Psoas muscle (tissue), 8 donors: ENCODE data around the gene CMPK1. TPM values are rescaled to one million over a fixed set of nuclear protein-coding genes. Genes with fewer than 3 reads are reported as not detected.

Source experiments
- ATAC-seq, 4 donors: fragments of 200-7000 bp; cut with Tn5 transposase; one replicate each; pipeline ENCODE4 v1.9.1; 2020; ENCODE audit warnings: moderate library complexity in 3 of 4, mild to moderate bottlenecking in 2 of 4
- DNase-seq, 2 donors: peaks; one replicate each; pipeline ENCODE4 v3.0.0-alpha.2; 2020
- H3K27ac ChIP-seq: fragments of 200-600 bp; one replicate; pipeline ENCODE4 v1.8.0; 2022
- H3K27me3 ChIP-seq, 3 donors: fragments of 200-600 bp in 1 of 3; one replicate each; pipeline versions ENCODE4 v1.6.1 to v1.8.0; 2013 to 2022; ENCODE audit warnings: low read length in 2 of 3, mild to moderate bottlenecking in 2 of 3, moderate library complexity in 1 of 3; ENCODE audit not compliant: insufficient read depth in 3 of 3
- H3K36me3 ChIP-seq, 2 donors: fragments of 200-600 bp in 1 of 2; one replicate each; pipeline versions ENCODE4 v1.6.1 to v1.8.0; 2013 to 2022; ENCODE audit warnings: low read depth in 1 of 2, mild to moderate bottlenecking in 1 of 2, moderate library complexity in 1 of 2; ENCODE audit not compliant: insufficient read depth in 1 of 2
- H3K4me1 ChIP-seq: fragments of 200-600 bp; one replicate; pipeline ENCODE4 v1.8.0; 2022
- H3K4me3 ChIP-seq: fragments of 200-600 bp; one replicate; pipeline ENCODE4 v1.8.0; 2022; ENCODE audit warnings: mild to moderate bottlenecking
- H3K9me3 ChIP-seq: fragments of 200-600 bp; one replicate; pipeline ENCODE4 v1.8.0; 2022
- CTCF ChIP-seq: fragments of 200-600 bp; IDR thresholded peaks from one replicate; pipeline ENCODE4 v1.8.0; 2022; ENCODE audit warnings: antibody characterized with exemption
- WGBS, 3 donors: extraction: QIAGEN DNeasy Blood & Tissue Kit; methylation state at CpG; one replicate each; pipeline versions ENCODE4 v1.1.6 to v1.1.7; 2013; 5-methylcytosine and 5-hydroxymethylcytosine counted together
- intact Hi-C, 2 donors: fragments of 100-400 bp; cut with DNase I; formaldehyde crosslinking; loops; one replicate each; pipeline versions ENCODE4 v1.11.0 to v1.14.2; 2022
- polyA plus RNA-seq, 3 donors: library from polyadenylated mRNA; stranded (reverse); fragments of 200-250 nt; gene quantifications; one replicate each; pipeline ENCODE4 v1.2.3, GENCODE V29; 2013
- total RNA-seq, 4 donors: library from RNA; stranded (reverse); fragmentation: NEBNext Ultra II Directional in 2 of 4; extraction: Animal tissue kit (Norgen Biotek cat#: 25700) in 2 of 4; gene quantifications; one replicate each; pipeline versions ENCODE4 v1.2.1 to v1.2.4, GENCODE V29; 2021 to 2023
- donor health status: healthy with polysubstance abuse.
- donor health status: DM: no; HTN: no; CAD: no; lungs with moderate emphysema.
- donor health status: Bipolar disorder and iron deficiency.
- donor health status: healthy.
- donor health status: DM: yes; HTN: yes; CAD: no.
- donor health status: DM: no; HTN: no; CAD: no.
- donor health status: DM: no; HTN: no; CAD: no.
- donor health status: DM: yes; HTN: yes; CAD: no.

Gene CMPK1
- total and polyA plus RNA-seq, 7 donors: 37.8 to 114 (median 65.3) TPM

- 29 to 36% (median 30%) methylated on average over 10 of the region's 10 CpGs for WGBS, 3 donors
- intact Hi-C loops: loop anchor here in 1 of 2 donors (5.0 kb wide), 2 partner anchors 324 to 339 kb away; no protein-coding TSS in a partner anchor
- Histone ChIP-seq H3K4me3 (no peak overlapping the region), H3K27ac (no peak overlapping the region), H3K27me3 (no peaks in the 10 kb centered on the region), H3K4me1 (no peaks in the 10 kb centered on the region), H3K9me3 (no peaks in the 10 kb centered on the region), H3K36me3 (peaks cover 0 to 1% of the 10 kb centered on the region in 2 donors)
- ATAC-seq: peak; percentile 11 to 37 (median 22)
- no peak for DNase-seq
- TF ChIP-seq CTCF: no peak
These were observed 54.7 kb downstream of the CMPK1 start for GRCh38 chr1:47388030-47388890.

- Histone ChIP-seq H3K9me3 (no peaks in the 10 kb centered on the region), H3K36me3 (no peaks in the 10 kb centered on the region), H3K27ac (no peak overlapping the region), H3K27me3 (peaks cover 0 to 2% (median 0%) of the 10 kb centered on the region in 3 donors), H3K4me3 (no peak overlapping the region), H3K4me1 (no peaks in the 10 kb centered on the region)
- 20 to 25% (median 24%) methylated on average over 3 of the region's 3 CpGs for whole genome bisulfite sequencing, 3 donors
- intact Hi-C loops: loop anchor here in 1 of 2 donors (5.0 kb wide), 2 partner anchors 323 to 338 kb away; no protein-coding TSS in a partner anchor
- peak; percentile 37 to 62 for DNase-seq
- TF ChIP-seq CTCF: peak; percentile 62
- peak; percentile 66 to 77 (median 72) for ATAC-seq
These were observed 55.3 kb downstream of the CMPK1 start for GRCh38 chr1:47388891-47389238.

GRCh38 chr1:47389731-47390130 lies 56.1 kb downstream of the CMPK1 start:
- intact Hi-C loops: loop anchor here in 1 of 2 donors (5.0 kb wide), 2 partner anchors 323 to 338 kb away; no protein-coding TSS in a partner anchor
- ATAC-seq: no peak
- Histone ChIP-seq H3K27ac (no peak overlapping the region), H3K9me3 (no peaks in the 10 kb centered on the region), H3K4me1 (no peaks in the 10 kb centered on the region), H3K4me3 (no peak overlapping the region), H3K36me3 (no peaks in the 10 kb centered on the region), H3K27me3 (peaks cover 0 to 9% (median 2%) of the 10 kb centered on the region in 3 donors)
- WGBS, 3 donors: 39 to 44% (median 40%) methylated on average over 2 of the region's 2 CpGs
- no peak for DNase-seq
- TF ChIP-seq CTCF: no peak

GRCh38 chr1:47390843-47391242 lies 57.3 kb downstream of the CMPK1 start:
- peaks cover 0 to 13% (median 2%) of the 10 kb centered on the region in 3 donors for H3K27me3 ChIP-seq
- ATAC-seq (no peak), DNase-seq (no peak)
- intact Hi-C loops: no loop called here
- TF ChIP-seq CTCF: no peak
- no peaks in the 10 kb centered on the region for H3K36me3 ChIP-seq
- WGBS, 3 donors: 60 to 87% (median 77%) methylated on average over 2 of the region's 2 CpGs
- H3K4me1 ChIP-seq: no peaks in the 10 kb centered on the region
- no peaks in the 10 kb centered on the region for H3K9me3 ChIP-seq
- no peak overlapping the region for H3K27ac ChIP-seq
- no peak overlapping the region for H3K4me3 ChIP-seq
